Kidney epithelial cell (primary cell): ENCODE results near the gene C16orf78. TPM values are rescaled to one million over a fixed set of nuclear protein-coding genes. Genes with fewer than 3 reads are reported as not detected.

Source experiments
- DNase-seq: peaks from one replicate; pipeline ENCODE4 v3.0.0-alpha.2; 2010; ENCODE audit warnings: low read depth
- H3K27me3 ChIP-seq: 2 replicates; pipeline ENCODE4 v1.6.0; 2011; ENCODE audit warnings: low read length; ENCODE audit not compliant: control insufficient read depth, insufficient read depth
- H3K36me3 ChIP-seq: 2 replicates; pipeline ENCODE4 v1.5.1; 2011; ENCODE audit warnings: low read length; ENCODE audit not compliant: control insufficient read depth, insufficient read depth
- H3K4me3 ChIP-seq: 2 replicates; pipeline ENCODE4 v1.5.1; 2011; ENCODE audit warnings: low read depth, mild to moderate bottlenecking, control low read depth, low read length
- total RNA-seq: library from RNA; depleted of rRNA; stranded (reverse); fragments of >200 nt; gene quantifications from 2 replicates; pipeline ENCODE4 v1.2.3, GENCODE V29; 2015
- TF ChIP-seq, protein P1 (sequence below): IDR thresholded peaks from 2 replicates; pipeline ENCODE4 v1.5.1; 2011; ENCODE audit warnings: mild to moderate bottlenecking, moderate library complexity, low read length, control low read depth, inconsistent platforms; ENCODE audit not compliant: insufficient read depth, poor library complexity, severe bottlenecking

Gene C16orf78
- total RNA-seq, 1 donor from 2014 or later: not detected

DNA sequence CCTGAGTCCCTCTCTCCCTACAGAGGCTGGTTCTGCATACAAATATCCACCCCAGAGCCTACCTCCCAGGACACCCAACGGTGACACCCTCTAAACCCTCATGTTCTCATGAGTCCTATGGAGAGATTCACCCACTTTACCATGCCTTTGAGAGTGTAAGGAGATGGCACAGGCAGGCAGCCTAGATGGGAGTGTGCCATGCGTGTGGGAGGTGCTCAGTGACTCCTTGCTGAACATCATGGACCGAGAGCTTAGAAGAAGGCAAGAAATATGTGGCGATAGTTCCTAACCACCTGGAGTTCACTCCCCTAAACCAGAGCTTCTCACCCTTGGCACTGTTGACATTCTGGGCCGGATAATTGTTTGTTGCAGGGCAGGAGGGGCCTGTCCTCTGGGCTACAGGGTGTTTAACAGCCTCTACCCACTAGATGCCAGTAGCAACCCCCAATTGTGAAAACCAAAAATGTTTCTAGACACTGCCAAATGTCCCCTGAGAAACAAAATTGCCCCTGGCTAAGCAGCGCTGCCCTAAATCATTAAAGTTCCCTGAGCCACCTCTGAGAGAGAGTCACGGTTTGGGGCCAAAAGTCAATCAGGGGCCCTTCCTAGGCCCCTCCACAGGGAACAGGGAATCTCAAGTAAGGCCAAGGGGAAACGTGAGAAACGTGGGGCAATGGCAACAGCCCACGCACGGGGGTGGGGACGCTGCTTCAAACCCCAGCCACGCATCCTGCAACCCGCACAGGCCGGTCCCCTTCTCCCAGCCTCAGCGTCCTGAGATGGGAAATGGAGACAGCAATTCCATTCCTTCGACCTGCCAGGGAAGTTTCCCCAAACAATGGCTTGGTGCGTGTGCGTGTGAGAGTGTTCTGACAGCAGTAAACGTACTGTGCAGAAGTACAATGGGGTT lies 66.8 kb downstream of the C16orf78 start:
- DNase-seq: no peak
- H3K4me3 ChIP-seq: no peak overlapping the region
- peaks cover 10% of the 10 kb centered on the region for H3K27me3 ChIP-seq
- no peaks in the 10 kb centered on the region for H3K36me3 ChIP-seq
- TF ChIP-seq, protein P1, sequence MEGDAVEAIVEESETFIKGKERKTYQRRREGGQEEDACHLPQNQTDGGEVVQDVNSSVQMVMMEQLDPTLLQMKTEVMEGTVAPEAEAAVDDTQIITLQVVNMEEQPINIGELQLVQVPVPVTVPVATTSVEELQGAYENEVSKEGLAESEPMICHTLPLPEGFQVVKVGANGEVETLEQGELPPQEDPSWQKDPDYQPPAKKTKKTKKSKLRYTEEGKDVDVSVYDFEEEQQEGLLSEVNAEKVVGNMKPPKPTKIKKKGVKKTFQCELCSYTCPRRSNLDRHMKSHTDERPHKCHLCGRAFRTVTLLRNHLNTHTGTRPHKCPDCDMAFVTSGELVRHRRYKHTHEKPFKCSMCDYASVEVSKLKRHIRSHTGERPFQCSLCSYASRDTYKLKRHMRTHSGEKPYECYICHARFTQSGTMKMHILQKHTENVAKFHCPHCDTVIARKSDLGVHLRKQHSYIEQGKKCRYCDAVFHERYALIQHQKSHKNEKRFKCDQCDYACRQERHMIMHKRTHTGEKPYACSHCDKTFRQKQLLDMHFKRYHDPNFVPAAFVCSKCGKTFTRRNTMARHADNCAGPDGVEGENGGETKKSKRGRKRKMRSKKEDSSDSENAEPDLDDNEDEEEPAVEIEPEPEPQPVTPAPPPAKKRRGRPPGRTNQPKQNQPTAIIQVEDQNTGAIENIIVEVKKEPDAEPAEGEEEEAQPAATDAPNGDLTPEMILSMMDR: no peak

DNA sequence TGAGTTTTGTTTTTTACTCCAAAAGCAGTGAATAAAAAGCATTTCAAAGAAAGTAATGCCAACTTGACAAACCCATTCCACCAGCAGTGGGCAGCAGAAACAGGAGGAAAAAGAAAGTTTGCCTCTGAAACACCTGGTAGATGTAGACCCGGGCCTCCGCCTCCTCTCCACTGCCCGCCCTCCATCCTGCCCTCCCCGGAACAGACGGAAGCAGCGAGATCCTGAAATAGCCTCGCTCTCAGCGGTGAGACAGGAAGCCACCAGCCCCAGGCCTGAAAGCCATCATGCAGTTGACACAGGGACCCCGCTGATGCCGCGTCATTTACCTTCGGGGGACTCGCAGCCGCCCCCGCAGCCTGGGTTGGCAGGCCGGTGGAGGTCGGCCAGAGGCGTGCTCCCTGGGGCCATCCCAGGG lies 67.8 kb downstream of the C16orf78 start:
- H3K4me3 ChIP-seq: no peak overlapping the region
- no peaks in the 10 kb centered on the region for H3K36me3 ChIP-seq
- peaks cover 10% of the 10 kb centered on the region for H3K27me3 ChIP-seq
- TF ChIP-seq, protein P1: peak; percentile 28
- DNase-seq: no peak

DNA sequence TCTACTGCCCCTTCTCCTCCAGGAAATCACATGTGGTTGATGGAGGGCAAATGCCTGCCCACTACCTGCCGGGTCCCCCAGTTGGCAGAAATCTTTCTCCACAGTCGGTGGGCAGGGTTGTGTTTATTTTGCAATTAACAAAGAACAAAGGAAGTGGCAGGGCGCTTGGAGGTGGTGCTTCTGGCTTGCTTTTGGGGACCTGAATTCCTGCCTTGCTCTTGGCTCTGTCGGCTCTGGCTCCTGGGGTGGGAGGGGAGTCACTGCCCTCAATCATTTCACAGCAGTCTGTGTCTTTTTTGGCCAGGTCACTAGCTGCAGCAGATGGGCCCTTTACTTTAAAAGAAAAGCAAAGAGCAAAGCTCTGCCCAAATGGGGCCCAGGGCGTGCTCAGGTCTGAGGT lies 69.2 kb downstream of the C16orf78 start:
- DNase-seq: no peak
- no peak overlapping the region for H3K4me3 ChIP-seq
- H3K27me3 ChIP-seq: peaks cover 10% of the 10 kb centered on the region
- TF ChIP-seq, protein P1: no peak
- no peaks in the 10 kb centered on the region for H3K36me3 ChIP-seq

DNA sequence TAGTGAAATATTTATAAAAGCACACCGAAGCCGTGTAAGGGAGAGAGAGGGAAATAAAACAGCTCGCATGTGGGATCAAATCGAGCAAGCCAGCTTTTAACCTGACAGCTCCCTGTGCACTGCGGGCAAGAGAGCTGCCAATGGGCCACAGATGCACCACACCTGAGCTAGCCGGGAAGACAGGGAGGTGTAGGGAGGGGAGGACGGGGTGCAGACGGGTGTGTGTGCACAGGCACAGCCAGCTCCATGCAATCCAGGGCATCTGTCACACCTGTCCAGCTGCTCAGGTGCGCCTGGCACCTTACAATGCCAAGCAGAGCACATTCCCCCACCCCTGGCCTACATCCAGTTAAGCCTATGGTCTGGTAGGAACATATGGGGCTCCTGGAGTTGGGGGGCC lies 70.0 kb downstream of the C16orf78 start:
- DNase-seq: no peak
- no peak overlapping the region for H3K4me3 ChIP-seq
- TF ChIP-seq, protein P1: no peak
- H3K36me3 ChIP-seq: no peaks in the 10 kb centered on the region
- H3K27me3 ChIP-seq: peaks cover 10% of the 10 kb centered on the region

DNA sequence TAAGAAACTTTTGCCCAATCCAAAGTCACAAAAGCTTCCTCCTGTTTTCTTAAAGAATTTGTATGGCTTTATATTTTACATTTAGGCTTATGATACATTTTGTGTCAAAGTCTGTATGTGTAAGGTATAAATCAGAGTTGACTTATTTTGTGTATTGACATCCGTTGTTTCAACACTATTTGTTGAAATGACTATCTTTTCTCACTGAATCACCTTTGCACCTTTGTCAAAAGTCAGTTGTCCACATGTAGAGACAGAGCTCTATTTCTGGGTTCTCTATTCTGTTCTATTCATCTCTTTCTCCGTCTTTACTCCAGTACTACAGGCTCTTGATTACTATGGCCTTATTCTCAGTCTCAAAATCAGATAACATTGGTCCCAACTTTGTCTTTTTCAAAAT lies 73.2 kb downstream of the C16orf78 start:
- TF ChIP-seq, protein P1: no peak
- Histone ChIP-seq H3K27me3 (peaks cover 6% of the 10 kb centered on the region), H3K36me3 (no peaks in the 10 kb centered on the region), H3K4me3 (no peak overlapping the region)
- DNase-seq: no peak

Other genes starting within 250 kb of the C16orf78 start
- 0.27 TPM in 1 of 2 replicates, not detected in the other for gene CBLN1, start 92.0 kb upstream of the C16orf78 start, total RNA-seq